HG03066 (cell line): ENCODE data around the gene TFCP2.

ENCODE experiments used
- ATAC-seq: cut with Tn5 transposase; IDR thresholded peaks from one replicate; pipeline ENCODE4 v1.9.1; 2021; ENCODE audit warnings: low read depth; ENCODE audit not compliant: unreplicated experiment

The TFCP2 gene

DNA sequence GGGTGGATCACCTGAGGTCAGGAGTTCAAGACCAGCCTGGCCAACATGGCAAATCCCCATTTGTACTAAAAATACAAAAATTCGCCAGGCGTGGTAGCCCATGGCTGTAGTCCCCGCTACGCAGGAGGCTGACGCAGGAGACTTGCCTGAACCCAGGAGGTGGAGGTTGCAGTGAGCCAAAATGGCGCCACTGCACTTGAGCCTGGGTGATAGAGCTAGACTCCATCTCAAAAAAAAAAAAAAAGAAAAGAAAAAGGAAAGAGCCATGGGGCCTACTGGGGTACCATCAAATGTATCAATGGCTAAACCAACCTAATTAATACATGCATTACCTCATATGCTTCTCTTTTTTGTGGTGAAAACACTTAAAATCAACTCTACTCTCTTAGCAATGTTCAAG is 10.7 kb downstream of the TFCP2 start:
- ATAC-seq = no peak

GRCh38 chr12:51160814-51161459 is 12.0 kb downstream of the TFCP2 start:
- ATAC-seq = no peak

DNA sequence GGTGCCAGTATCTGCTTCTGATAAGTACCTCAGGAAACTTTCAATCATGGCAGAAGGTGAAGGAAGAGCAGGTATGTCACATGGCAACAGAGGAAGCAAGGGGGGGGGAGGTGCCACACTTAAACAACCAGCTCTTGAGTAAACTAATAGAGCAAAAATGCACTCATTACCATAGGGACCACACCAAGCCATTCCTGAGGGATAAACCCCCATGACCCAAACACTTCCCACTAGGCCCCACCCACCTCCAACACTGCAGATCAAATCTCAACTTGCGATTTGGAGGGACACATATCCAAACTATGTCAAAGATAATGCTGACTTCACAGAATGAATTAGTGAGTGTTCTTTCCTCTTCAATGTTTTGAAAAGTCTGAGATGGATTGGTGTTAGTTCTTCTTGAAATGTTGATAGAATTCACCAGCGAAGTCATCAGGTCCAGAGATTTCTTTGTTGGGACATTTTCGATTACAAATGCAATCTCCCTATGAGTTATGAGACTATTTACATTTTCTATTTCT is 16.6 kb downstream of the TFCP2 start:
- no peak for ATAC-seq

- ATAC-seq = no peak
Observed at GRCh38 chr12:51152953-51153352, 20.0 kb downstream of the TFCP2 start.

- ATAC-seq = no peak
Observed at GRCh38 chr12:51150777-51151176, 22.2 kb downstream of the TFCP2 start.

- ATAC-seq = no peak
Observed at GRCh38 chr12:51147309-51147708, 25.6 kb downstream of the TFCP2 start.

DNA sequence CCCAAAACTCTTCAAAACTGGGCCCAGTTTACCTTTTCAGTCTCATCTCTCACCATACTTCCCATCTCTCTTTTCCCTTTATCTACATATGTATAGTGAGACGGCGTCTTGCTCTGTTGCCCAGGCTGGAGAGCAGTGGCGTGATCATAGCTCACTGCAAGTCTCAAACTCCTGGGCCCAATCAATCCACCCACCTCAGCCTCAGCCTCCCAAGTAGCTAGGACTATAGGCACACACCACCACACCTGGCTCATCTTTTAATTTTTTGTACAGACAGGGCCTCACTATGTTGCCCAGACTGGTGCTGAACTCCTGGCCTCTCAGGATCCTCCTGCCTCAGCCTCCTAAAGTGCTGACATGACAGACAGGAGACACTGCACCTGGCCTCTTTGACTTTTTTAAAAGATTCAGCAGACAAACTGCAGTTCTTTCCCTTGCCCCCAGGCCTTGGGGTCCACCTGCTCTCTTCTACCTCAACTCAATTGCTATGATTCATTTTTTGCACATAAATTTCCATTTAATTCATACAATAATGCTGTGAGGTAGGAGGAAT is 33.6 kb downstream of the TFCP2 start:
- no peak for ATAC-seq

DNA sequence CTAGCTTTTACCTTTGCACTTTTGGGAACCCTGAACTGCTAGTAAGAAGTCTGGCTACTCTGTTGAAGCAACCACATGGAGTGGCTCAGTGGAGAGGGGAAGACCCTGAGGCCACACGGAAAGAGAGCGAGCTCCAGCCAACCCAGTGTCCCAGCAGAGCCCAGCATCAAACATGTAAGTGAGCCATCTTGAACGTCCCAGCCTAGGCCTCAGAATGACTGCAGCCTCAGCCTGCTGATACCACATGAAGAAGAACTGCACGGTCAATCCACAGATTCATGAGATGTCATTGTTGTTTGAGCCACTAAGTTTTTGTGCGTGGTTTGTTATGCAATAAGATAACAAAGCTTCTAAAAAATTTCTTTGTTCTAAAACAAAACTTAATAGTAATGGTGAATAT is 40.2 kb downstream of the TFCP2 start:
- no peak for ATAC-seq

DNA sequence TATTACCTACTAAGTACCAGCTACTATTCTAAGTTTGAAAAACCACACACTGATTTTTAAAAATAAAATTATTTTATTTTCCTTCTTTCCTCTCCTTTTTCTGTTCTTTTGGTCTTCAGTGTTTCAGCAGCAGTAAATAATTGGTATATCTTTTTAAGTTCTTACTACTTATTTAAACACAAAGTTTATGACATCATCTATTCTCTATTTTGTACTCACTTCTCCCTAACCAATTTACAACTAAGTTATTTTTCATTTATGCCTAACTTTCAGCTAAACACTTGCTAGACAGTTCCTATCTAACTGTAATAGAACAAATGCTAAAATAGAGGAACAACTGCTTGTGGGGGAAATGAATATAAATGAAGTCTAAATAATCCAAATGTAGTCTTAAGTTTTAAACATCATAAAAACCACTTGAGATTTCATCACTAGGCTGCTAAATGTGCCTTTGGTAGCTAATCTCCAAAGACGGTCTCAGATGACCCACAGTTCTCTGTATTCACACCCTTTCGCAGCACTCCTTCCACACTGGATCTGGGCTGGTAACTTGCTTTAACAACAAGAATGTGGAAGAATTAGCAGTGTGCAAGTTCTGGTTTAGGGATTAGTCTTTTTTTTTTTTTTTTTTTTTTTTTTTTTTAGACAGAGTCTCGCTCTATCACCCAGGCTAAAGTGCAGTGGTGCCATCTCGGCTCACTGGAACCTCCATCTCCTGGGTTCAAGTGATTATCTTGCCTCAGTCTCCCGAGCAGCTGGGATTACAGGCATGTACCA is 41.0 kb downstream of the TFCP2 start:
- no peak for ATAC-seq

DNA sequence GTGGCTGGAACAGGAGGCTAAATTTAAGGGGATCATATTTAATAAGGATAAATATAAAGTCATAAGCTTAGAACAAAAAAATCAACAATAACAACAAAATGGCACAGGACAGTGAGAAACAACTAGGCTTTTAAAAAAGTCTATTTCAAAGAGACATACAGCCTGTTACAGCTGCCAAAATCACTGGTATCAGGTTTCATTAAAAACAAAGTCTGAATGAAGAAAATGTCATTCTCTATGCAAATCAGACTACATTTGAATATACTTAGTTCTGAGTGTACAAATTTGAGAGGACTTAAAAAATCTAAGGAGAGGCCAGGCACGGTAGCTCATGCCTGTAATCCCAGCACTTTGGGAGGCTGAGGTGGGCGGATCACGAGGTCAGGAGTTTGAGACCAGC is 44.0 kb downstream of the TFCP2 start:
- ATAC-seq = no peak

GRCh38 chr12:51127050-51127729 is 45.7 kb downstream of the TFCP2 start:
- ATAC-seq = no peak

GRCh38 chr12:51126297-51126696 is 46.6 kb downstream of the TFCP2 start:
- no peak for ATAC-seq

GRCh38 chr12:51124504-51124903 is 48.4 kb downstream of the TFCP2 start:
- no peak for ATAC-seq

DNA sequence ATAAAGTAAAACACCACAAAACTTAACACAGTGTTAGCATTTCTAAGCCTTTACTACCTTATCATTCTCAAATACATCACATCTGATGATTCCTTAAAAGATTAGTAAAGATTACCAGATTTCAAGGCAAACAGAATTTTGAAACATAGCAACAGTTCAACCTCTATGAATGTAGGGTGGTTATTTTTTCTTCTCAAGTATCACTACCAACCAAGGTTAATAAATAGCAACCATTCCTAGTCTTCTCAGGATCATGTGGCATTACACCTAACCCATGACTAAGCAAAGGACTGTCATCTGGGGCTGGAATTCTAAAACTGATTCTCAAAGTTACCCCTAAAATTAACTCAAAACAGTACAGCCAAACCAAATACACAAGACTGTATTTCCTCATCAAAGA is 50.1 kb downstream of the TFCP2 start:
- no peak for ATAC-seq

- no peak for ATAC-seq
Observed at GRCh38 chr12:51118706-51119105, 54.2 kb downstream of the TFCP2 start.

- ATAC-seq = no peak
Observed at GRCh38 chr12:51115533-51115932, 57.4 kb downstream of the TFCP2 start.

DNA sequence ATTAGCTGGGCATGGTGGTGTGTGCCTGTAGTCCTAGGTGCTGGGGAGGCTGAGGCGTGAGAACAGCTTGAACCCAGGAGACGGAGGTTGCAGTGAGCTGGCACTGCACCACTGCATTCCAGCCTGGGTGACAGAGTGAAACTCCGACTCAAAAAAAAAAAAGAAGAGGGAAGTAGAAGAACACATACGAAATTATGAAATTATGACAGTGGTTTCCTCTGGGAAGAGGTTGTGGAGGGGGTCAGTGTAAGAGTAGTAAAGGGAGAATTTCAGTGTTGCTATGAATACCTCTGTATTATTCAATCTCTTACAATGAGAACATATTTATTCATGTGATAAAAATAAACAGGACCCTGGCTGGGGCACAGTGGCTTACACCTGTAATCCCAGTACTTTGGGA is 64.8 kb downstream of the TFCP2 start:
- ATAC-seq = no peak

DNA sequence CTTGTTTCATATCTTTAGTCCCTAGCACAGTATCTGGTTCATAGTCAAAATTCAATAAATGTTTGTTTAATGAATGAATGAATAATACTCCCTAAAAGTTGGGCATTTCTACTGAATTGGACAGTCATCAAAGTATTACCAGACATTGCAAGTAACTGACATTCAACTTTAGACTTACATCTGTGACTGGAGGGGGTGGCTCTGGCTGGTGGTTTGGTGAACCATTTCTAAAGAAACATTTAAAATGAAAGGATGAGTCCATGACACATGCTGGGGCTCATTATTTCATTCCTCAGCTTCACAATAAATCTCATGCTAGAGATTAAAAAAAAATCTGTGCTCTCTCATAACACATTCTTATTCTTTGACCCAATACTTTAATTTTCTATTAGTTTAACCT is 69.0 kb downstream of the TFCP2 start:
- ATAC-seq = no peak

DNA sequence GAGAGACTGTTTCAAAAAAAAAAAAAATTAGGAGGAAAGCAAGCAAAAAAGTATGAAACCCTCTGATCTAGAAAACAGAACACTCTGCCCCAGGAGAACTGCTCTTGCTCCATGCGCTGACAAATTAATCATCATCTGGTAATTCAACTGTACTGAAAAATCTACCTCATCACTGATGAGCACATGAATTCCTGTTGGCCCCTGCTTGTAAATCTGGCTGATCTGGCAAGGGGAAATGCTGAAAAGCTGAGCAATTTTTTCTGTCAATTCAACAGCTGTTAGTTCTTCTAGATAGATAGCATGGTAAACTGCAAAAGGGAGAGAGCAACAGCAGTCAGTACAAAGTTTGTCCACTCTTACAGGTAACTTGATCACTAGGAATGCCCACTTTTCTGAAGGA is 74.3 kb downstream of the TFCP2 start:
- no peak for ATAC-seq

DNA sequence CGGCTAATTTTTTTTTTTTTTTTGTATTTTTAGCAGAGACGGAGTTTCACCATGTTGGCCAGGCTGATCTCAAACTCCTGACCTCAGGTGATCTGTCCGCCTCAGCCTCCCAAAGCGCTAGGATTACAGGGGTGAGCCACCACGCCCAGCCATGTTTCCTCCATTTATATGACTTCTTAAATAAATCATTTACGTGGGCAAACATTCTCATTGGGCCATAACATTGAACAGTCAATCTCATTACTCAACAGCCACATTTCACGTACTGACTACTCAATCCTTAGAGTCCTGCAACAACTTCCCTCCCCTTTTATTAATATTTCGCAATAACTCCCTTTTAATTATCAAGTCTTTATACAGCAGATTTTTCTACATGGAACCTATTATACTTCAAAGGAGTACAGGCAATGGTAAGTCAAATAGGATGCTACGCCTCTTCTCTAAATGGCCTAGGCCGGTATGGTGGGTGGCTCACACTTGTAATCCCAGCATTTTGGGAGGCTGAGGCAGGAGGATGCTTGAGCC is 82.2 kb downstream of the TFCP2 start:
- ATAC-seq = no peak

DNA sequence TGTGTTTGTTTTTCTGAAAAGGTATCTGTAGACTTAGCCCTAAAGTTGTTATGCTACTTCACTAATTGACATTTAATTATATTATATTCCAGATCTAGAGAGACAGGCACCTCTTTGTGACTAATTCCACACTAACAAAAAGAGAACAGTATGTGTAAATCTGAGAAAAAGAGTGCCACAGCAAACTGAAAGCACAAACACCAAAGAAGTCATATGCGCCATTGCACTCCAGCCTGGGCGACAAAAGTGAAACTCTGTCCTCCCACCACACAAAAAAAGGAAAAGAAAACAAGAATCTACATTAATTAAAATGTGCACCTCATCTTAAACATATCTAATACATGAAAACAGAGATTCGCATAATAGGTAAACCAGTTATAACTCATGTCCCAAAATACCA is 85.1 kb downstream of the TFCP2 start:
- no peak for ATAC-seq
